ENCODE measurements around the gene CNIH2. TPM values are rescaled to one million over a fixed set of nuclear protein-coding genes. Genes with fewer than 3 reads are reported as not detected.

CNIH2 gene
- total RNA-seq, 1 donor from 2014 or later, result 0.04 TPM

DNA sequence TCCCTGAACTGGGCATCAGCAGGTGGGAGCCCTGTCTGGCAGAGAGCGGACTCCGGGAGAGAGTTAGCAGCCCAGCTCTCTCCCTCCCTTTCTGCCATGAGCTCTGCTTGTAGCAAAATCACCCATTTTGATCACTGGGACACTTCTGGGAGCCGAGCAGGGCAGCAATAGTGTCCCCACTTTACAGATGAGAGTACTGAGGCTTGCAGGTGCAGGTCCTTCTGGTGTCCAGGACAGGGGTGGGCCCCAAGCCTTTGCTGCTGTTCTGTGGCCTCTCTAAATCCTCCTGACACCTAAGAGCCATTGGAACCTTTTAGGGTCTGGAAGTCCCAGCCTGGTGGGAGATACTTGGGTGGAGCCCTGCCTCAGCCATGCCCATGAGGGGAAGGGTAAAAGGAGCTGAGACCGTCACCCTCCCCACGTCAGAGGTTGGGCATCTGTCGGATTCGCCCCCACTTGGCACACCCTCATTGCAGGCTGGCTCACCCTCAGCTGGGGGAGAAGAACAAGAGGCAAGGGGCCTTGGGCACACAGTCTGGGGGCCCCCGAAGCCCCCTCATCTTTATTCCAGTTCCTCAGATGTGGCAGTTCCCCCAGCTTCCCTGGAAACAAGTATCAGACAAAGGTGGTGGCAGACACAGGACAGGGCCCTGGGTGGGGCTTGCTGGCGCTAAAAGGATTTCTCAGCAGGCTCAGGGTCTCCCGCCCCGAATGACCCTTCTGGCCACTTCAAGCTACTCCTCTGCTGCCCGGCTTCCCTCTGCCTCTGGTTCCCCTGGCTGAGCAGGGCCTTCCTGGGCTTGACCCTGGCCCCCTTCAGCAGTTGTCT, 53.8 kb downstream of the CNIH2 start:
- Histone ChIP-seq H3K36me3 (ENCODE audit: control insufficient read depth, insufficient read depth, low read length) (no peaks in the 10 kb centered on the region), H3K27me3 (ENCODE audit: control insufficient read depth, insufficient read depth, low read length) (no peaks in the 10 kb centered on the region), H3K4me3 (ENCODE audit: low read depth, low read length) (no peak overlapping the region)
- DNase-seq (ENCODE audit: low read depth), result no peak
- TF ChIP-seq, protein P1, sequence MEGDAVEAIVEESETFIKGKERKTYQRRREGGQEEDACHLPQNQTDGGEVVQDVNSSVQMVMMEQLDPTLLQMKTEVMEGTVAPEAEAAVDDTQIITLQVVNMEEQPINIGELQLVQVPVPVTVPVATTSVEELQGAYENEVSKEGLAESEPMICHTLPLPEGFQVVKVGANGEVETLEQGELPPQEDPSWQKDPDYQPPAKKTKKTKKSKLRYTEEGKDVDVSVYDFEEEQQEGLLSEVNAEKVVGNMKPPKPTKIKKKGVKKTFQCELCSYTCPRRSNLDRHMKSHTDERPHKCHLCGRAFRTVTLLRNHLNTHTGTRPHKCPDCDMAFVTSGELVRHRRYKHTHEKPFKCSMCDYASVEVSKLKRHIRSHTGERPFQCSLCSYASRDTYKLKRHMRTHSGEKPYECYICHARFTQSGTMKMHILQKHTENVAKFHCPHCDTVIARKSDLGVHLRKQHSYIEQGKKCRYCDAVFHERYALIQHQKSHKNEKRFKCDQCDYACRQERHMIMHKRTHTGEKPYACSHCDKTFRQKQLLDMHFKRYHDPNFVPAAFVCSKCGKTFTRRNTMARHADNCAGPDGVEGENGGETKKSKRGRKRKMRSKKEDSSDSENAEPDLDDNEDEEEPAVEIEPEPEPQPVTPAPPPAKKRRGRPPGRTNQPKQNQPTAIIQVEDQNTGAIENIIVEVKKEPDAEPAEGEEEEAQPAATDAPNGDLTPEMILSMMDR (IDR thresholded peaks at IDR 0.05; ENCODE audit: insufficient read depth, low read length, poor library complexity, severe bottlenecking), result no peak

DNA sequence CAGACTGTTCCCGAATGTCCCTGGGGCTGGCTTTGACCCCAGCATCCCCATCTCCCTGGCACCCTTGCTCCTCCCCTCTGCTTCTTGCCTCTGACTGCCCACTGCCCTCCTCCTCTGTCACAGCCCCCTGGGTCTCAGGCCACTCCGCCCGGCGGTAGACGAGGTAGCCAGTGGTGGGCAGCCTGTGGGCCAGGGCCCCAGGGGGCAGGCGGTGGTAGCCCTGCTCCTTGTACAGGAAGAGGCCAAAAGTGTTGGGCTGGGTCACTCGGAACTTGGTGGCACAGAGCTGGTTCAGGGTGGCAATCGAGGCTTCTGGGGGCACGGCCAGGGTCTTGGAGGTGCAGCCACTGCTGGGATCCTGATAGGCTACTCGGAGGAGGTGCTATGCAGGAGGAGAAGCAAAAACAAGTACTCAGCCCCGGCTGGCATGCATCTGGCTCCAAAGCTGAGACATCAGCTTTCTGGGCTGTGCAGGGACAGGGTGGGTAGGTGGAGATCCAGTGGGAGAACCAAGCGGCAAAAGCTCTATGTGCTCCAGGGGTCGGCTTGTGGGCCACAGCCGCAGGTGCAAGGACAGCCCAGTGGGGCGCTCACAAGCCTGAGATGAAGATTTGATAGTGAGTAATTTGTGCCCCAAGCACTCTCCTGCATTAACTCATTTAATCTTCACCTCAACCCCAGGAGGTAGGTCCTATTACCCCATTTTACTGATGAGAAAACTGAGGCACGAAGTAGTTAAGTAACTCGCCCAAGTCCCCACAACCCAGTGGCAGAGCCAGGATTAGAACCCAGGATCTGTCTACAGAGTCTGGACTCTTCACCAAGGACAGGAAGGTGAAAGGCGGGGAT, 54.6 kb downstream of the CNIH2 start:
- Histone ChIP-seq H3K36me3 (ENCODE audit: control insufficient read depth, insufficient read depth, low read length) (no peaks in the 10 kb centered on the region), H3K27me3 (ENCODE audit: control insufficient read depth, insufficient read depth, low read length) (no peaks in the 10 kb centered on the region), H3K4me3 (ENCODE audit: low read depth, low read length) (no peak overlapping the region)
- DNase-seq (ENCODE audit: low read depth), result no peak
- TF ChIP-seq, protein P1 (IDR thresholded peaks at IDR 0.05; ENCODE audit: insufficient read depth, low read length, poor library complexity, severe bottlenecking), result no peak

DNA sequence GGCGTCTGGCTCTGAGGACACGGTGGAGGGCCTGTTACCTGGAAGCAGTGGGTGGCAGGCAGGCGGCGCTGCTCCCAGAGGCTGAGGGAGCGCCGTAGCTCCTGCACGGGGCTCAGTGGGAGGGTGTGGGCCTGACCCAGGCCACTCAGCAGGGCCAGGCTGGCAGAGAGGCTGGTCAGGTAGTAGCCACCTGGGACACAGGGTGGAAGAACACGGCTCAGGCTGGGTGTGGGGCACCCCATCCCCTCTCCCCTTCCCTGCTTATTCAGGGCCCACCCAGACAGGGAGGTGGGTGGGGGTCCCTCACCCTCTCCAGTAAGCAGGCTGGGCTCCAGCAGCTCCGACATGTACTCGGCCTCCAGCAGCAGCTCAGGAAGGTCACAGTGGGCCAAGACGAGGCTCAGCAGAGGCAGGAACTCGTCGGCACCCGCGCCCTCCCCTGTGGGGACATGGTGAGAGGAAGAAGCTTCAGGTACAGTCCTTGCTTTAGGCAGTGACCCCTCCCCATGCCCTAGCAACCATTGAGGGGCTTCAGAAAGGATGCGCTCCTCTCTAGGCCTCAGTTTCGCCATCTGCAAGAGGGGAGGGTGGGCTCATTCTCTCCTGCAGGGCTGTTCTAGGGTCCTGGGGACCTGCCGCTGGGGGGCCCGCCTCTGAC, 55.4 kb downstream of the CNIH2 start:
- no peak overlapping the region for H3K4me3 ChIP-seq (ENCODE audit: low read depth, low read length)
- TF ChIP-seq, protein P1 (IDR thresholded peaks at IDR 0.05; ENCODE audit: insufficient read depth, low read length, poor library complexity, severe bottlenecking), result no peak
- H3K36me3 ChIP-seq (ENCODE audit: control insufficient read depth, insufficient read depth, low read length), result no peaks in the 10 kb centered on the region

More for the DNA sequence above, 55.4 kb downstream of the CNIH2 start:
- no peak for DNase-seq (ENCODE audit: low read depth)
- no peaks in the 10 kb centered on the region for H3K27me3 ChIP-seq (ENCODE audit: control insufficient read depth, insufficient read depth, low read length)

Other genes starting within 250 kb of the CNIH2 start
- 0.96 and 4.4 TPM in 2 replicates for gene GAL3ST3, start 229.0 kb upstream of the CNIH2 start, total RNA-seq
- gene SF3B2, start 225.8 kb upstream of the CNIH2 start, total RNA-seq, result 181 and 211 TPM in 2 replicates
- 29.4 and 35.4 TPM in 2 replicates for gene PACS1, start 207.9 kb upstream of the CNIH2 start, total RNA-seq
- 40.7 and 44.1 TPM in 2 replicates for gene KLC2, start 20.5 kb upstream of the CNIH2 start, total RNA-seq
- gene RAB1B, start 9.5 kb upstream of the CNIH2 start, total RNA-seq, result 108 and 125 TPM in 2 replicates
- gene YIF1A, start 11.0 kb downstream of the CNIH2 start, total RNA-seq, result 104 and 119 TPM in 2 replicates
- gene TMEM151A, start 13.7 kb downstream of the CNIH2 start, total RNA-seq, result 0.08 TPM in 1 of 2 replicates, not detected in the other
- 0.07 and 0.17 TPM in 2 replicates for gene CD248, start 38.9 kb downstream of the CNIH2 start, total RNA-seq
- 3.1 and 3.8 TPM in 2 replicates for gene RIN1, start 58.3 kb downstream of the CNIH2 start, total RNA-seq
- gene BRMS1, start 66.9 kb downstream of the CNIH2 start, total RNA-seq, result 84.9 and 86.5 TPM in 2 replicates
- 20.3 and 20.4 TPM in 2 replicates for gene B4GAT1, start 69.5 kb downstream of the CNIH2 start, total RNA-seq
- 5.5 and 7.7 TPM in 2 replicates for gene SLC29A2, start 93.6 kb downstream of the CNIH2 start, total RNA-seq
- gene NPAS4, start 142.9 kb downstream of the CNIH2 start, total RNA-seq, result not detected in 2 replicates
- gene MRPL11, start 160.7 kb downstream of the CNIH2 start, total RNA-seq, result 54.8 and 62.6 TPM in 2 replicates
- gene PELI3, start 188.7 kb downstream of the CNIH2 start, total RNA-seq, result 2.3 and 5.0 TPM in 2 replicates
- 84.6 and 108 TPM in 2 replicates for gene DPP3, start 202.3 kb downstream of the CNIH2 start, total RNA-seq
- 31.7 and 39.6 TPM in 2 replicates for gene BBS1, start 232.5 kb downstream of the CNIH2 start, total RNA-seq

Data from kidney epithelial cell (primary cell).